ENCODE data around the gene SLC38A5.
"Not testable (repeated sequence)": the region's sequence is repeated elsewhere in the genome, so short reads cannot be mapped to it uniquely, and the experiment has no call there.

Gene SLC38A5

GRCh38 chrX:48458711-48459110 is 11.3 kb downstream of the SLC38A5 start:
- no peaks in the 10 kb centered on the region for H3K36me3 ChIP-seq (ENCODE audit: control insufficient read depth in 2 of 2, insufficient read depth in 2 of 2, low read length in 2 of 2)
- H3K4me3 ChIP-seq (ENCODE audit: low read length in 2 of 2) = no peak overlapping the region
- no peak overlapping the region for H3K9ac ChIP-seq (ENCODE audit: low read length in 2 of 2)
- no peak overlapping the region for H3K27ac ChIP-seq (ENCODE audit: low read length)
- peaks cover 0 to 16% of the 10 kb centered on the region in 2 donors for H3K27me3 ChIP-seq (ENCODE audit: control insufficient read depth in 1 of 2, insufficient read depth in 2 of 2, low read length in 2 of 2)
- H3K9me3 ChIP-seq (ENCODE audit: control insufficient read depth in 2 of 2, low read length in 2 of 2) = peaks cover 0 to 5% of the 10 kb centered on the region in 2 donors
- H3K4me1 ChIP-seq (ENCODE audit: control insufficient read depth, insufficient read depth, low read length) = no peaks in the 10 kb centered on the region

DNA sequence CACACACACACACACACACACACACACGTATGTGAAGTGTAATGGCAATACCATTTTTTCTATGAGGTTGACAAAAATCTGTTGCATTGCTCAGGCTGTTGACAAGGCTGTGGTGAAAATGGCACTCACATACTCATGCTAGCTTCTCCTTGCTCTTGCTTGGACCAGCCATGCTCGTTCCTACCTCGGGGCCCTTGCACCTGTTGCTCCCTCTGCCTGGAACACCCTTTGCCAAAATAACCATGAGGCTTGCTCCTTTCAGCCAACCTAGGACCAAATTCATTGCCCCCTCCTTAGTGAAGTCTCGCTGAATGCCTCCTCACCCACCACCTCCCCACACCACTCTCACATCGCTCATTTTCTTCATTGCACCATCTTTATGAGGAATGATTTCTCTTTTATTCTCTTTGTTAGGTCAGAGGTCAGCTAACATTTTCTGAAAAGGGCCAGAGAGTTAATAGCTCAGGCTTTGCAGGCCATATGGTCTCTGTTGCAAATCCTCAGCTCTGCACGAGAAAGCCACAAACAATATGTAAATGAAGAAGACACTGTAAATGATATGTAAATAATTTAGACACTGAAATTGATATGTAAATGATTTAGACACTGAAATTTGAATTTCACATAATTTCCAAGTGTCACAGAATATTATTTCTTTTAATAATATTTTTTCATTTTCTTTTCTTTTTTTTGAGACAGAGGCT is 13.3 kb downstream of the SLC38A5 start:
- no peaks in the 10 kb centered on the region for H3K4me1 ChIP-seq (ENCODE audit: control insufficient read depth, insufficient read depth, low read length)
- H3K27me3 ChIP-seq (ENCODE audit: control insufficient read depth in 1 of 2, insufficient read depth in 2 of 2, low read length in 2 of 2) = peaks cover 0 to 11% of the 10 kb centered on the region in 2 donors
- no peak overlapping the region for H3K9ac ChIP-seq (ENCODE audit: low read length in 2 of 2)
- no peak overlapping the region for H3K4me3 ChIP-seq (ENCODE audit: low read length in 2 of 2)
- peaks cover 0 to 5% of the 10 kb centered on the region in 2 donors for H3K9me3 ChIP-seq (ENCODE audit: control insufficient read depth in 2 of 2, low read length in 2 of 2)
- no peaks in the 10 kb centered on the region for H3K36me3 ChIP-seq (ENCODE audit: control insufficient read depth in 2 of 2, insufficient read depth in 2 of 2, low read length in 2 of 2)
- H3K27ac ChIP-seq (ENCODE audit: low read length) = no peak overlapping the region

DNA sequence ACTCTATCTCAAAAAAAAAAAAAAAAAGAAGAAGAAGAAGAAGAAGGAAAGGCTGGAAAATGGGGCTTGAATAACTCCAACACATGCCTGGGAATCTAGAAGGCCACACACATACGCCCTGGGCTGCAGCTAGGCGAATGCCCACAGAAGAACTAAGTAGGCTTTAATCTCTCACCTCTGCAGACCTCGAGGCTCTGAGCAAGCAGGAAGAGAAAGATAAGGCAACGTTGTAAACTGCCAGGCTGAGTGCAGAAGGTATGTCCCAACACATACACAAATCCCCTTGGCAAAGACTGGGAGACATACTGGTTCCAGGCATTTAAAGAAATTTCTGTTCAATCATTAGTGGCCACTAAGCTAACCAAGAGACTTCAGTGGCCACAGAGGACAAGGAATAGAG is 18.4 kb downstream of the SLC38A5 start:
- H3K36me3 ChIP-seq (ENCODE audit: control insufficient read depth in 2 of 2, insufficient read depth in 2 of 2, low read length in 2 of 2) = no peaks in the 10 kb centered on the region
- no peak overlapping the region for H3K4me3 ChIP-seq (ENCODE audit: low read length in 2 of 2)
- peaks cover 0 to 4% of the 10 kb centered on the region in 2 donors for H3K27me3 ChIP-seq (ENCODE audit: control insufficient read depth in 1 of 2, insufficient read depth in 2 of 2, low read length in 2 of 2)
- no peaks in the 10 kb centered on the region for H3K4me1 ChIP-seq (ENCODE audit: control insufficient read depth, insufficient read depth, low read length)
- H3K9ac ChIP-seq (ENCODE audit: low read length in 2 of 2) = no peak overlapping the region
- no peak overlapping the region for H3K27ac ChIP-seq (ENCODE audit: low read length)
- H3K9me3 ChIP-seq (ENCODE audit: control insufficient read depth in 2 of 2, low read length in 2 of 2) = peaks cover 0 to 5% of the 10 kb centered on the region in 2 donors

GRCh38 chrX:48450076-48450475 is 20.0 kb downstream of the SLC38A5 start:
- Histone ChIP-seq H3K4me1 (ENCODE audit: control insufficient read depth, insufficient read depth, low read length) (no peaks in the 10 kb centered on the region), H3K36me3 (ENCODE audit: control insufficient read depth in 2 of 2, insufficient read depth in 2 of 2, low read length in 2 of 2) (no peaks in the 10 kb centered on the region), H3K9me3 (ENCODE audit: control insufficient read depth in 2 of 2, low read length in 2 of 2) (peaks cover 0 to 5% of the 10 kb centered on the region in 2 donors), H3K9ac (ENCODE audit: low read length in 2 of 2) (no peak overlapping the region), H3K27ac (ENCODE audit: low read length) (no peak overlapping the region), H3K4me3 (ENCODE audit: low read length in 2 of 2) (no peak overlapping the region), H3K27me3 (ENCODE audit: control insufficient read depth in 1 of 2, insufficient read depth in 2 of 2, low read length in 2 of 2) (peaks cover 0 to 4% of the 10 kb centered on the region in 2 donors)

- H3K9ac ChIP-seq (ENCODE audit: low read length in 2 of 2); H3K4me1 ChIP-seq (ENCODE audit: control insufficient read depth, insufficient read depth, low read length); H3K27me3 ChIP-seq (ENCODE audit: control insufficient read depth in 1 of 2, insufficient read depth in 2 of 2, low read length in 2 of 2); H3K9me3 ChIP-seq (ENCODE audit: control insufficient read depth in 2 of 2, low read length in 2 of 2); H3K4me3 ChIP-seq (ENCODE audit: low read length in 2 of 2); H3K36me3 ChIP-seq (ENCODE audit: control insufficient read depth in 2 of 2, insufficient read depth in 2 of 2, low read length in 2 of 2); H3K27ac ChIP-seq (ENCODE audit: low read length): not testable (repeated sequence)
Measured at GRCh38 chrX:48447201-48447600, 22.9 kb downstream of the SLC38A5 start.

DNA sequence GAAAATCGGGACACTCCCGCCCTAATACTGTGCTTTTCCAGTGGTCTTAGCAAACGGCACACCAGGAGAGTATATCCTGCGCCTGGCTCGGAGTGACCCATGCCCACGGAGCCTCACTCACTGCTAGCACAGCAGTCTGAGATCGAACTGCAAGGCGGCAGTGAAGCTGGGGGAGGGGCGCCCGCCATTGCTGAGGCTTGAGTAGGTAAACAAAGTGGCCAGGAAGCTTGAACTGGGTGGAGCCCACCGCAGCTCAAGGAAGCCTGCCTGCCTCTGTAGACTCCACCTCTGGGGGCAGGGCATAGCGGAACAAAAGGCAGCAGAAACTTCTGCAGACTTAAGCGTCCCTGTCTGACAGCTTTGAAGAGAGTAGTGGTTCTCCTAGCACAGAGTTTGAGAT is 36.3 kb downstream of the SLC38A5 start:
- not testable (repeated sequence) for H3K27ac ChIP-seq (ENCODE audit: low read length); H3K4me3 ChIP-seq (ENCODE audit: low read length in 2 of 2); H3K9me3 ChIP-seq (ENCODE audit: control insufficient read depth in 2 of 2, low read length in 2 of 2); H3K4me1 ChIP-seq (ENCODE audit: control insufficient read depth, insufficient read depth, low read length); H3K9ac ChIP-seq (ENCODE audit: low read length in 2 of 2); H3K36me3 ChIP-seq (ENCODE audit: control insufficient read depth in 2 of 2, insufficient read depth in 2 of 2, low read length in 2 of 2); H3K27me3 ChIP-seq (ENCODE audit: control insufficient read depth in 1 of 2, insufficient read depth in 2 of 2, low read length in 2 of 2)

DNA sequence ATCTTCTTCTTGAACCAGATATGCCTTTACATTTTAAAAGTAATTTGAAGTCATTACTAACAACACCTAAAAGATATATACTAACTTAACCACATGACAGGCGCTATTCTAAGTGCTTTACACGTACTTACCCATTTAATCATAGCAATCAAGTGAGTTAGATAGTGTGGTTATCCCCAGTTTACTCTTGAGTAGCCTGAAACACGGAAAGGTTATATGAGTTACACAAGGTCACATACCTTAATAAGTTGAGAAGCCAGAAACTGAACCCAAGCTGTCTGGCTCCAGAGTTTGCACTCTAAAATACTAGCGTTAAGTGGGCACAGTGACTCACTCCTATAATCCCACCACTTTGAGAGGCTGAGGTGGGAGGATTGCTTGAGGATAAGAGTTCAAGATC is 39.9 kb downstream of the SLC38A5 start:
- not testable (repeated sequence) for H3K9me3 ChIP-seq (ENCODE audit: control insufficient read depth in 2 of 2, low read length in 2 of 2); H3K36me3 ChIP-seq (ENCODE audit: control insufficient read depth in 2 of 2, insufficient read depth in 2 of 2, low read length in 2 of 2); H3K27me3 ChIP-seq (ENCODE audit: control insufficient read depth in 1 of 2, insufficient read depth in 2 of 2, low read length in 2 of 2); H3K27ac ChIP-seq (ENCODE audit: low read length); H3K4me1 ChIP-seq (ENCODE audit: control insufficient read depth, insufficient read depth, low read length); H3K4me3 ChIP-seq (ENCODE audit: low read length in 2 of 2); H3K9ac ChIP-seq (ENCODE audit: low read length in 2 of 2)

DNA sequence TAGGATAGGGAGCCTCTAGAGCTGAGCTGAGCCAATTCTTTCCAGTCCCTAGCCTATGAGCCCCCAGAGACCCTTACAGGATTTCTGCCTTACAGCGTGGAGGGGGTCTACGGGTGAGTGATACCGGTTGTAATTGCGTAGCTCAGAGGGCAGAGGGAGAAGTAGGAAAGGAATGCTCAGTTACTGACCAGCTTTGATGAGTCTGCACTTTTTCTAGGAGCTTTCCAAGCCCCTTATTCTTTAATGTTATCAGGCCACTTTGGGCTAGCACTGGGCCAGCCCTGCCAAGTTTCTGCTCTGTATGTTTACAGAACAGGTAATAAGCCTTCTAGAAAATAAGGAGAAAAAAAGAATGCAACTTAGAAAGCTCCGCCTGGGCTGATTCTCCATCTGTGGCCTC is 40.5 kb downstream of the SLC38A5 start:
- H3K36me3 ChIP-seq (ENCODE audit: control insufficient read depth in 2 of 2, insufficient read depth in 2 of 2, low read length in 2 of 2); H3K27me3 ChIP-seq (ENCODE audit: control insufficient read depth in 1 of 2, insufficient read depth in 2 of 2, low read length in 2 of 2); H3K27ac ChIP-seq (ENCODE audit: low read length); H3K4me3 ChIP-seq (ENCODE audit: low read length in 2 of 2); H3K4me1 ChIP-seq (ENCODE audit: control insufficient read depth, insufficient read depth, low read length); H3K9ac ChIP-seq (ENCODE audit: low read length in 2 of 2); H3K9me3 ChIP-seq (ENCODE audit: control insufficient read depth in 2 of 2, low read length in 2 of 2): not testable (repeated sequence)

DNA sequence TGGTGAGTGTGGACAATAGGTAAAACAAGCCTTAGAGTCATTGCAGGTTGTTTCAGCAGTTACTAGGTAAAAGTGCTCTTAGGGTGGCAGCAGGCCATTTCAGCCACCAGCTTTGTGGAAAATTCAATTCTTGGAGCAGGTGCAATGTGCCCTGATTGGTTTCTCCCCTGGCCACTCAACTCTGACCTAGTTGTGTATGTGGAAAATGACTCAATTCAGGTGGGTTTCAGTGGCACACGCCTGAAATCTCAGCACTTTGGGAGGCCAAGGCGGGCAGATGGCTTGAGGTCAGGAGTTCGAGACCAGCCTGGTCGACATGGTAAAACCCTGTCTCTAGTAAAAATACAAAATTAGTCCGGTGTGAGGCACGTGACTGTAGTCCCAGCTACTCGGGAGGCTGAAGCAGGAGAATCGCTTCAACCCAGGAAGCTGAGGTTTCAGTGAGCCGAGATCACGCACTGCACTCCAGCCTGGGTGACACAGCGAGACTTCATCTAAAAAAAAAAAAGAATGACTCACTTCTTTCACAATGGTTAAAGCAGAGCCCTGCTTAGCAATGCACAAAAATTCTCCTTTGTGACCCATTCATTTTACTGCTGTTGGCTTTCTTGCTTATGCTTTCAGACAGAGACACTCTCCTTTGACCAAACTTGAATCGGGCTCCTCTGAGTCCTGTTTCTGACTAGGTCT is 42.9 kb downstream of the SLC38A5 start:
- H3K9me3 ChIP-seq (ENCODE audit: control insufficient read depth in 2 of 2, low read length in 2 of 2); H3K27me3 ChIP-seq (ENCODE audit: control insufficient read depth in 1 of 2, insufficient read depth in 2 of 2, low read length in 2 of 2); H3K4me3 ChIP-seq (ENCODE audit: low read length in 2 of 2); H3K4me1 ChIP-seq (ENCODE audit: control insufficient read depth, insufficient read depth, low read length); H3K9ac ChIP-seq (ENCODE audit: low read length in 2 of 2); H3K27ac ChIP-seq (ENCODE audit: low read length); H3K36me3 ChIP-seq (ENCODE audit: control insufficient read depth in 2 of 2, insufficient read depth in 2 of 2, low read length in 2 of 2): not testable (repeated sequence)

DNA sequence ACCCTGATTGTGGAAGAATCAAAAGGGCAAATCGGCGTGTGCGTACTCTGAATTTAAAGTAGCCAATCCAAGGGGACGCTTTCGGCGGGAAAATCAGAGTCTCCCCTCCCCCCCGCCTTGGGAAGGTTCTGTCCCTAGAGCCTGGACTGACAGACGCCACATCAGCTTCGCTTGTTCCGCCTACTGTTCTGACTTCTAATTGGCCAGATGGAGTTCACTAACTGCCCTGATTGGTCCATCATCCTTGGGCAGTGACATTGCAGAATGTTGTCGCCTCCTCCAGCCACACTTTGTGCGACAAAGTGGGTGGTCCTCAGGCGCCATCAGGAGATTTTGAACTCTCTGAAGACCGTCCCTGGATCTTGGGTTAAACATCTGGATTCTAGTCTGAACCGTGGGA is 58.2 kb downstream of the SLC38A5 start, which contains the start of gene SSX4B:
TSS of gene SSX4B (minus strand) at position 101 of the 400 bp plus-strand sequence. CDS start 588 bp downstream, outside the sequence.
- H3K36me3 ChIP-seq (ENCODE audit: control insufficient read depth in 2 of 2, insufficient read depth in 2 of 2, low read length in 2 of 2); H3K27me3 ChIP-seq (ENCODE audit: control insufficient read depth in 1 of 2, insufficient read depth in 2 of 2, low read length in 2 of 2); H3K27ac ChIP-seq (ENCODE audit: low read length); H3K4me3 ChIP-seq (ENCODE audit: low read length in 2 of 2); H3K4me1 ChIP-seq (ENCODE audit: control insufficient read depth, insufficient read depth, low read length); H3K9me3 ChIP-seq (ENCODE audit: control insufficient read depth in 2 of 2, low read length in 2 of 2); H3K9ac ChIP-seq (ENCODE audit: low read length in 2 of 2): not testable (repeated sequence)

Measured in stomach smooth muscle (tissue), 2 donors.